T-cell (primary cell): ENCODE results near the gene ANGEL2. TPM values are rescaled to one million over a fixed set of nuclear protein-coding genes. Genes with fewer than 3 reads are reported as not detected.

Source experiments
- ATAC-seq, 4 experiments: fragments of 200-7000 bp in 3 of 4; fragments of 150-1000 bp in 1 of 4; cut with Tn5 transposase; replicated peaks in 1 of 4; 1 replicate in 3 of 4; 2 replicates in 1 of 4; pipeline ENCODE4 v1.10.0; 2021; ENCODE audit warnings: moderate library complexity in 3 of 4, mild to moderate bottlenecking in 2 of 4, moderate number of reproducible peaks in 1 of 4
- CTCF ChIA-PET, 2 donors: fragments of 300-600 bp; sonication (Branson Sonifier 250); formaldehyde crosslinking; loops; one replicate each; lab custom pipeline; 2022; ENCODE audit warnings: antibody characterized with exemption in 2 of 2; lab: Charles Lee
- POLR2A ChIA-PET, 2 donors: fragments of 300-600 bp; sonication (Branson Sonifier 250); formaldehyde crosslinking; loops; one replicate each; lab custom pipeline; 2022; ENCODE audit warnings: antibody characterized with exemption in 2 of 2; lab: Charles Lee
- DNase-seq, 35 experiments: peaks; one replicate each; pipeline versions ENCODE4 v3.0.0 to v3.0.0-alpha.2; 2013 to 2023
- H3K27ac ChIP-seq: one replicate; pipeline ENCODE4 v1.5.1; 2013; ENCODE audit warnings: low read length
- H3K27me3 ChIP-seq, 2 experiments: replicated peaks in 1 of 2; 1 replicate in 1 of 2; 2 replicates in 1 of 2; pipeline versions ENCODE4 v1.6.1 to v1.7.0; 2013; ENCODE audit warnings: low read length in 1 of 2, mixed read lengths in 1 of 2; ENCODE audit not compliant: control insufficient read depth in 2 of 2, insufficient read depth in 2 of 2; ENCODE audit errors: extremely low read depth in 1 of 2
- H3K36me3 ChIP-seq, 2 donors: 1 replicate in 1 of 2; 2 replicates in 1 of 2; pipeline versions ENCODE4 v1.6.1 to v1.7.0; 2013; ENCODE audit warnings: low read length in 1 of 2; ENCODE audit not compliant: control insufficient read depth in 2 of 2, insufficient read depth in 1 of 2; ENCODE audit errors: extremely low read depth in 1 of 2
- H3K4me1 ChIP-seq, 2 experiments: 1 replicate in 1 of 2; 2 replicates in 1 of 2; pipeline versions ENCODE4 v1.6.1 to v1.7.0; 2013; ENCODE audit warnings: low read length in 2 of 2, mixed read lengths in 1 of 2; ENCODE audit not compliant: insufficient read depth in 2 of 2, control insufficient read depth in 1 of 2; ENCODE audit errors: extremely low read depth in 1 of 2
- H3K4me3 ChIP-seq, 2 donors: 1 replicate in 1 of 2; 2 replicates in 1 of 2; pipeline versions ENCODE4 v1.5.1 to v1.7.0; 2013; ENCODE audit warnings: mild to moderate bottlenecking in 2 of 2, low read length in 1 of 2, moderate library complexity in 1 of 2; ENCODE audit not compliant: control insufficient read depth in 1 of 2; ENCODE audit errors: extremely low read depth in 1 of 2
- H3K9me3 ChIP-seq: 2 replicates; pipeline ENCODE4 v1.7.0; 2013
- H3K27ac Mint-ChIP-seq, 2 donors: one replicate each; pipeline ENCODE4 v1.8.0; 2020 to 2021; ENCODE audit warnings: mild to moderate bottlenecking in 2 of 2, mixed read lengths in 2 of 2
- H3K27me3 Mint-ChIP-seq, 2 donors: one replicate each; pipeline ENCODE4 v1.8.0; 2021 to 2022; ENCODE audit warnings: mixed read lengths in 2 of 2
- H3K36me3 Mint-ChIP-seq: one replicate; pipeline ENCODE4 v1.8.0; 2021; ENCODE audit warnings: mixed read lengths
- H3K4me1 Mint-ChIP-seq, 3 donors: one replicate each; pipeline ENCODE4 v1.8.0; 2020 to 2022; ENCODE audit warnings: mixed read lengths in 3 of 3, mild to moderate bottlenecking in 1 of 3
- H3K4me3 Mint-ChIP-seq, 3 donors: one replicate each; pipeline ENCODE4 v1.8.0; 2020 to 2022; ENCODE audit warnings: mild to moderate bottlenecking in 3 of 3, mixed read lengths in 3 of 3, moderate library complexity in 3 of 3
- H3K9me3 Mint-ChIP-seq, 3 donors: one replicate each; pipeline ENCODE4 v1.8.0; 2020 to 2022; ENCODE audit warnings: mixed read lengths in 3 of 3
- WGBS: methylation state at CpG from one replicate; pipeline ENCODE4 v1.1.5; 2013; ENCODE audit warnings: missing lambda C conversion rate; ENCODE audit not compliant: insufficient coverage; 5-methylcytosine and 5-hydroxymethylcytosine counted together
- total RNA-seq, 35 experiments: library from RNA in 6 of 35; stranded (reverse) in 6 of 35; fragments of 120-200 nt in 1 of 35; gene quantifications; one replicate each; pipeline versions ENCODE4 v1.2.1 to v1.2.4 and lab custom pipeline; 2013 to 2026

The ANGEL2 gene
- total RNA-seq, 5 donors from 2014 or later (not counting 1 experiment from before 2014, with no cell fraction given): 58.2 to 73.8 (median 67.1) TPM

DNA sequence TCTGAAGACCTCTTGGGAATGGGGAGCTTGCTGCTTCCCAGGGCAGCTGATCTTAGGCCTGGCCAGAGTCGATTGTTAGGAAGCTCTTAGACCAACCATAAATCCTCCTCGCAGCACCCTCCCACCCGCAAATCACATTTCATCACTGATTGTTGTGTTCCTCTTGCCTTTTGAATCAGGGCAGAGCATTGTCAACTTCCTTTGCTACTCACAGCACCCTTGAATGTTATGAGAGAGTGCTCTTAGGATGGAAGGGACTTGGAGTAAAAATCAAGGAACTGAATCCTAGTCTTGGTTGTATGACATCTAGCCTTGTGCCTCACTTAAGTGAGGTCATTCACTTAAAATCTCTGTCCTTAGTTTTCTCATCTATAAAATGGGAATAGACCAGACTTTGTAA lies 62.3 kb downstream of the ANGEL2 start:
- no peaks in the 10 kb centered on the region for H3K36me3 ChIP-seq
- no peaks in the 10 kb centered on the region for H3K9me3 Mint-ChIP-seq
- no peak overlapping the region for H3K27ac Mint-ChIP-seq
- H3K27me3 Mint-ChIP-seq: peaks cover 34 to 58% of the 10 kb centered on the region in 2 donors
- no peak for DNase-seq
- WGBS: 60% methylated on average over 1 of the region's 3 CpGs
- no peak overlapping the region for H3K27ac ChIP-seq
- H3K36me3 Mint-ChIP-seq: no peaks in the 10 kb centered on the region
- peaks cover 2 to 55% of the 10 kb centered on the region in 2 experiments for H3K27me3 ChIP-seq
- H3K4me1 ChIP-seq: peaks cover 0 to 17% of the 10 kb centered on the region in 2 experiments
- CTCF ChIA-PET: no interaction called here
- no peak for ATAC-seq
- H3K4me3 Mint-ChIP-seq: peak overlapping the region in 1 of 3 donors; percentile 17
- peaks cover 4 to 21% (median 13%) of the 10 kb centered on the region in 3 donors for H3K4me1 Mint-ChIP-seq
- POLR2A ChIA-PET: no interaction called here
- H3K9me3 ChIP-seq: no peaks in the 10 kb centered on the region
- H3K4me3 ChIP-seq: no peak overlapping the region

DNA sequence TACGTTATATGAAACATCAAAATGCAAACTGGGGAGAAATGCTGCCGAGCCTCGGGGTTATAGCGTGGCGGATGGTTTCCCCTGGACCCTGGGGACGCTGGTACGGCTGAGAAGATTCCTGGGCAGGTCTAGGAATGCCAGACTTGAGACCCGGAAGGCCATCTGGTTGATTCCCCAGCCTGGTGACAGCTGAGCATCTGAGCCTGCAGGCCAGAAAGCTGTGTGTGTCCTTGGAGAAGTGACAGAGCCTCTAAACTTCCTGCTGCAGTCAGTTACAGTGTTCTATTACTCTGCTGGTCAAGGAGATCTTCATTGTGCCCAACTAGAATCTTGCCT lies 63.1 kb downstream of the ANGEL2 start:
- H3K27me3 Mint-ChIP-seq: peaks cover 35 to 58% of the 10 kb centered on the region in 2 donors
- H3K36me3 ChIP-seq: no peaks in the 10 kb centered on the region
- CTCF ChIA-PET: no interaction called here
- DNase-seq (no peak), ATAC-seq (no peak)
- peak overlapping the region in 1 of 3 donors; percentile 80 for H3K4me3 Mint-ChIP-seq
- H3K4me3 ChIP-seq: no peak overlapping the region
- 95% methylated on average over 7 of the region's 8 CpGs for WGBS
- POLR2A ChIA-PET: no interaction called here
- H3K4me1 ChIP-seq: peaks cover 0 to 17% of the 10 kb centered on the region in 2 experiments
- H3K9me3 ChIP-seq: no peaks in the 10 kb centered on the region
- no peaks in the 10 kb centered on the region for H3K36me3 Mint-ChIP-seq
- H3K9me3 Mint-ChIP-seq: no peaks in the 10 kb centered on the region
- H3K27me3 ChIP-seq: peaks cover 2 to 49% of the 10 kb centered on the region in 2 experiments
- peaks cover 4 to 21% (median 13%) of the 10 kb centered on the region in 3 donors for H3K4me1 Mint-ChIP-seq
- H3K27ac ChIP-seq: no peak overlapping the region
- H3K27ac Mint-ChIP-seq: no peak overlapping the region

DNA sequence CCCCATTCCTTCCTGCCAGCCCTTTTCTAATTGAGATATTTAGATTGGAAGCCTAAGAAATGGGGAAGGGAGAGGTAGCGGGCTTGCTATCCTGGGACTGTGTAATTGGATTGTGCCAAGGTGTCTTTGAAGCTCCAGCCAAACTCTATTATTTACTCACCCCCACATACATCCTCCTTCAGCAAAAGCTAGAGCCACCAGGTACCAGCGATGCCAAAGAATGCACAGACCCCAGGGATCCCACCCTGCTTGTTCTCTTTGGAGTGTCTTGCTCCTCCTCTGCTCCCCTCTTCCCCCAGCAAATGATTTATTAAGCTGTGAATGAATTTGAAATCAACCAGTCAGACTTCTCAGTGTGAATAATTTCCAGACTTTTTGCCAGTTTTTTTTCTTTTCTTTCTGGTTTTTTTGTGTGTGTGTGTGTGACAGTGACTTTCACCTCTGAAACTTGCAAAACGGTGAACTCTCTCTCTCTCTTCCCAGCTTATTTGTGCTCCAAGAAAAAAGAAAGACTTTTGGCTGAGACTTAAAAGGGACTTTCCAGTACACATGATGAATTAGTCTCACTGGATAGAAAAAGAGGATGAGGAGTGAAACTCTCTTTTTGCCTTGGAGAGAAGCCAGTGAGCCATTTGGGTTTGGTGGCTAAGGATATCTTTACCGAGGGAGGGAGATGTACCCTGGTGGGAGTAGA lies 63.6 kb downstream of the ANGEL2 start:
- DNase-seq: no peak
- ATAC-seq: no peak
- Mint-ChIP-seq H3K4me3 (peak overlapping the region; percentile 9 to 80 (median 62)), H3K4me1 (peaks cover 4 to 21% (median 13%) of the 10 kb centered on the region in 3 donors), H3K9me3 (no peaks in the 10 kb centered on the region), H3K27ac (no peak overlapping the region), H3K27me3 (peaks cover 35 to 58% of the 10 kb centered on the region in 2 donors), H3K36me3 (no peaks in the 10 kb centered on the region)
- Histone ChIP-seq H3K27ac (no peak overlapping the region), H3K4me1 (peaks cover 0 to 17% of the 10 kb centered on the region in 2 experiments), H3K36me3 (no peaks in the 10 kb centered on the region), H3K9me3 (no peaks in the 10 kb centered on the region), H3K27me3 (peaks cover 2 to 47% of the 10 kb centered on the region in 2 experiments), H3K4me3 (peak overlapping the region in 1 of 2 donors; percentile 11)
- ChIA-PET CTCF (interaction anchor here in 1 of 2 donors (1.1 kb wide), 1 partner anchor 16 kb away, joined by 3 read pairs; no protein-coding TSS in a partner anchor), POLR2A (no interaction called here)
- WGBS: no CpG with 5 or more reads among the region's 4 CpGs

DNA sequence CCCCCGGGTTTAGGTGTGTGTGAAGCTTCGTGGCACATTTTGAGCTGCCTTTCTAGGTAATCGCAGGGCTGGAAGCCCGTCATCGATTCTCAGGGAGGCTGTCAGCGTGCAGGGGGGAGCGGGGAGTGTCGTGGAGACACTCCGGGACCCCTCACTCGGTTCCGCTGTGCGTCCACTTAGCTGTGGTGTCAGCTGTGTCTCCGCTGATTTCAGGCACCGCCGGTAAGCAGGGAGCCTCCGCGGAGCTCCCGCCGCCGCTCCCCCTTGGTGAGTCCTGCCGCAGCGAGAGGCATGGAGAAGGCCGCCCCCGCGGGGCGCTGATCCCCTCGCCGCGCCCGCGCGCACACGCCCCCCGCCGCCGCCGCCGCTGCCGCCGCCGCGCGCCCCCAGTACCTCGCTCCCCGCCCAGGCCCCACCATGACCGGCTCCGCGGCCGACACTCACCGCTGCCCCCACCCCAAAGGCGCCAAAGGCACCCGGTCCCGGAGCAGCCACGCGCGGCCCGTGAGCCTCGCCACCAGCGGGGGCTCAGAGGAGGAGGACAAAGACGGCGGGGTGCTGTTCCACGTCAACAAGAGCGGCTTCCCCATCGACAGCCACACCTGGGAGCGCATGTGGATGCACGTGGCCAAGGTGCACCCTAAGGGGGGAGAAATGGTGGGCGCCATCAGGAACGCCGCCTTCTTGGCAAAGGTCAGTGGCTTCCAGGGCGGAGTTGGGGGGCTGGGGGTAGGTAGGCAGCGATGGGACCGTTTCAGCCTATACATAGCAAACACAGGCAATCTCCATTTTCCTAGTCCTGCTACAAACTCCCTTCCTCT lies 64.3 kb downstream of the ANGEL2 start:
- H3K27me3 Mint-ChIP-seq: peaks cover 35 to 56% of the 10 kb centered on the region in 2 donors

DNA sequence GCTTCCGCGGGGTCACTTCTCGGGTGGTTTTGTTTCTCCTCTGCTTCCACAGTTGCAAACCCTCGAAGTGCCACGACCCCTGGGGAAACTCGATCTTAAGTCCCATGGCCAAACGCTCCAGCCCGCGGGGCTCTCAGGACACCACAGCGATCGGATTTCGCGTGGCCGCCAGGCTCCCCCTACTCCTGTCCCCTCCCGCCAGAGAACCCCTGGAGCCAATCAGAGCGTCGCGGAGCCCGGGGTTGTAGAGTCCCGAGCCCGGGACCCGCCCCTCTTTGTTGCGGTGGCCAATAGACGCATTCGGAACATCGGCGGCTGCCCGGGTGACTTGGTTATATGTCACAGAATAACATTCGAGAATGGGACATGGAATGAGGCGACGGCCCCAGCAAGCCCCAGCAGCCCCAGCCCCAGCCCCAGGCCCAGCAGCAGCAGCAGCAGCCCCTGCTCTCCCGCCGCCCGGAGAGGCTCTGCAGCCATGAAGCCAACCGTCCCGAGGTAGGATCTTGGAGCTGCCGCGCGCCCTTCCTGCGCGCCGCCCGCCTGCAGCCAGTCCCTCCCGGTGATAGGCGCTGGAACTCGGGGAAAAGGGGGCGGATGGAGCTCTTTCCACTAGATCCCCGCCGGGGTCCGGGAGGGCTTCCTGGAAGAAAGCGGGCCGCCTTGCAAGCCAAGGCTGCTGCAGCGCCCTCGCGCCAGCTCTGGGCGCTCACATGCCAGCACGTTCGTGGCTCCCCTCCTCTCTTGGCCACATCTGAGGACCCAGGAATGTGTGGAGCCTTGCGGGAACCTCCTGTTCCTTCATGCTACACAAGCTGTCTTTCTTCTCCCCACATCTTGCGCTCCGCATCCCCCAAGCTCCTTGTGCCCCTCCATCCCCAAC lies 65.2 kb downstream of the ANGEL2 start, which contains the start of gene VASH2:
TSS of gene VASH2 (plus strand) at position 299 of the 883 bp plus-strand sequence. CDS start 1,002 bp downstream, outside the sequence.
- peak; percentile 81 to 99 (median 85) for ATAC-seq
- no peaks in the 10 kb centered on the region for H3K36me3 ChIP-seq
- Mint-ChIP-seq H3K27me3 (peaks cover 29 to 54% of the 10 kb centered on the region in 2 donors), H3K27ac (no peak within 1 kb of the TSS), H3K4me1 (peaks cover 4 to 21% (median 13%) of the 10 kb centered on the region in 3 donors), H3K9me3 (no peaks in the 10 kb centered on the region), H3K36me3 (no peaks in the 10 kb centered on the region), H3K4me3 (peak within 1 kb of the TSS; percentile 67 to 80 (median 78))
- H3K4me3 ChIP-seq: peak within 1 kb of the TSS; percentile 43 to 82
- 1% methylated on average over 58 of the region's 61 CpGs for WGBS
- ChIA-PET CTCF (no interaction called here), POLR2A (no interaction called here)
- peaks cover 2 to 44% of the 10 kb centered on the region in 2 experiments for H3K27me3 ChIP-seq
- DNase-seq: peak in 33 of 35 experiments; percentile 6 to 59 (median 28)
- no peaks in the 10 kb centered on the region for H3K9me3 ChIP-seq
- H3K4me1 ChIP-seq: peaks cover 0 to 17% of the 10 kb centered on the region in 2 experiments
- no peak within 1 kb of the TSS for H3K27ac ChIP-seq

More for the DNA sequence above, 64.3 kb downstream of the ANGEL2 start:
- peaks cover 4 to 21% (median 13%) of the 10 kb centered on the region in 3 donors for H3K4me1 Mint-ChIP-seq
- ChIA-PET POLR2A (no interaction called here), CTCF (interaction anchor here in 1 of 2 donors (1.1 kb wide), 1 partner anchor 16 kb away, joined by 3 read pairs; no protein-coding TSS in a partner anchor)
- DNase-seq (no peak), ATAC-seq (peak in 2 of 4 experiments; percentile 14 to 16)
- Histone ChIP-seq H3K4me1 (peaks cover 0 to 17% of the 10 kb centered on the region in 2 experiments), H3K27me3 (peaks cover 2 to 46% of the 10 kb centered on the region in 2 experiments), H3K9me3 (no peaks in the 10 kb centered on the region), H3K36me3 (no peaks in the 10 kb centered on the region), H3K27ac (no peak overlapping the region), H3K4me3 (peak overlapping the region; percentile 43 to 82)
- 6% methylated on average over 59 of the region's 72 CpGs for WGBS
- peak overlapping the region; percentile 67 to 80 (median 78) for H3K4me3 Mint-ChIP-seq
- no peak overlapping the region for H3K27ac Mint-ChIP-seq
- H3K36me3 Mint-ChIP-seq: no peaks in the 10 kb centered on the region
- no peaks in the 10 kb centered on the region for H3K9me3 Mint-ChIP-seq
